H54 (cell line): ENCODE results near the gene HOXA4.
A peak's percentile ranks its signal among the peaks of the same experiment; 100 is the strongest.

ENCODE experiments used
- DNase-seq: peaks from one replicate; pipeline ENCODE4 v3.0.0; 2011; ENCODE audit warnings: low spot score, mixed read lengths; ENCODE audit not compliant: insufficient read length
- FAIRE-seq: peaks from 3 replicates; lab custom pipeline; 2011; peaks lifted over from hg19 to GRCh38; lab: Jason Lieb, UNC
- POLR2A ChIP-seq: IDR thresholded peaks from 2 replicates; pipeline ENCODE4 v1.6.1; 2011; ENCODE audit warnings: low read depth, mild to moderate bottlenecking, low read length

HOXA4 gene

GRCh38 chr7:27097686-27098577 is 32.6 kb downstream of the HOXA4 start:
- FAIRE-seq = no peak
- no peak for DNase-seq
- TF ChIP-seq POLR2A = no peak

GRCh38 chr7:27096768-27097514 is 33.6 kb downstream of the HOXA4 start:
- peak; percentile 32; the same call in 1 of the 2 replicates for TF ChIP-seq POLR2A
- no peak for DNase-seq
- FAIRE-seq = no peak

DNA sequence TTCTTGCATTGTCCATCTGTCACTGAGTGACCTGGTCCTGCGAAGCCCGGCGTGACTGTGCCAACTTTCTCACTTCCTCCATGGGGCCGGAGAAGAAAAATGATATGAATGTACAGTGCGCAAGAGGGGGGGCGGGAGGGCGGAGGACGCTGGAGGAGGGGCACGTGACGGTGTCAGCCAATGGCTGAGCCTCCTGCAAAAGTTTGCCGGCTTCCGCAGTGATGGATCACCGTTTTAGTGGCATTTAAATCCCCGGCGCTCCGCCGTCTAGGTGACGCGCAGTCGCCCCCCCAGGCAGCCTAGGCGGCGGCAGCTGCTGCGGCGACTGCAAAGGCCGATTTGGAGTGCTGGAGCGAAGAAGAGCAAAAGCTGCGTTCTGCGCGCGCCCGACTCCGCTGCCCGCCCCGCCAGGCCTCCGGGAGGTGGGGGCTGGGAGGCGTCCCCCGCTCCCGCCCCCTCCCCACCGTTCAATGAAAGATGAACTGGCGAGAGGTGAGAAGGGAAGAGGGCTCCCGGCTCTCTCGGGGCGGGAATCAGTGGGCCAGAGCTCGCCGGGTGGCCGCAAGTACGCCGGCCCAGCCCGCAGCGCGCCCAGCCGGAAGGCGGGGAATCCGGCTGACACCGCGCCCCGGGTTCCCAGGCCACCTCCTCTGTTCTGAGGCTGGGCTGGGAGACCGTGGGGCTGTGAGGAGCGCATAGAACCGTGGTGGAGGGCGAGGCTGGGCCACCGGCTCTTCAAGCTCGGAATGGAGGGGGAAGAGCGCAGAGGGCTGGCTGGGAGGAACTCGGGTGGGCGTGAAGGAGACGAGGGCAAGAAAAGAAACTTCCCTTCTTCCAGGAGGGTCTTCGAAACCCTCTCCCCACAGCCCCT is 34.4 kb downstream of the HOXA4 start, which contains the start of gene HOXA1:
Gene HOXA1 (minus strand): TSS at position 104 of the 871 bp plus-strand sequence. CDS start 88 bp downstream, at position 16.
- peak; percentile 53 for FAIRE-seq
- peak; percentile 100 for DNase-seq
- TF ChIP-seq POLR2A = peak; percentile 95

- TF ChIP-seq POLR2A = no peak
- DNase-seq = no peak
- FAIRE-seq = no peak
Measured at GRCh38 chr7:27095050-27095896, 35.3 kb downstream of the HOXA4 start.

DNA sequence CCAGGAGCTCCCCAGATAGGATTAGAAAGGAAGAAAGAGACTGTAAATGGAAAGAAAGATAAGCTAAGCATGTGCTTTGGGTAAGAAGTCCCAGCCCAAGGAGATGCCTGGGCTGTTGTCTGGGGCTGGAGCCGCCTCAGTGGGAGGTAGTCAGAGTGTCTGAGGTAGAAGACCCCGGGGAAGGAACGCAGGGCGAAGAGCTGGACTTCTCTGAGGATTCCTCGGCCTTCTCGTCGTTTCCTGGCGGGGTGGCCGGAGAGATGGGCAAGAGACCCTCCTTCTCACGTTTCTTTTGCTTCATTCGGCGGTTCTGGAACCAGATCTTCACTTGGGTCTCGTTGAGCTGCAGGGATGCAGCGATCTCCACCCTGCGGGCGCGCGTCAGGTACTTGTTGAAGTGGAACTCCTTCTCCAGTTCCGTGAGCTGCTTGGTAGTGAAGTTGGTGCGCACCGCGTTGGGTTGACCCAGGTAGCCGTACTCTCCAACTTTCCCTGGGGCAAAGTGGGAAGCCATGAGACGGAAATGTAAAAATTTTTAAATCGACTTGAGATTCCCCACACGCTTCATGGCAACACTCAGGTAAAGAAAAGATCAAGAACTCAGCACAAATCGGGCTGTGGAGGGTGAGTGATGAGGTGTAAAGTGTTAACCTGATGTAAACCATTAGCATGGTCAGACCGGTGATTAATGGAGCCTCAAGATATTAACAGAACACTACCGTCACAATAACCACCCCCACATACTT is 36.1 kb downstream of the HOXA4 start:
- TF ChIP-seq POLR2A = no peak
- DNase-seq (no peak), FAIRE-seq (no peak)

- no peak for DNase-seq
- no peak for TF ChIP-seq POLR2A
- no peak for FAIRE-seq
Measured at GRCh38 chr7:27093184-27093895, 37.2 kb downstream of the HOXA4 start.

DNA sequence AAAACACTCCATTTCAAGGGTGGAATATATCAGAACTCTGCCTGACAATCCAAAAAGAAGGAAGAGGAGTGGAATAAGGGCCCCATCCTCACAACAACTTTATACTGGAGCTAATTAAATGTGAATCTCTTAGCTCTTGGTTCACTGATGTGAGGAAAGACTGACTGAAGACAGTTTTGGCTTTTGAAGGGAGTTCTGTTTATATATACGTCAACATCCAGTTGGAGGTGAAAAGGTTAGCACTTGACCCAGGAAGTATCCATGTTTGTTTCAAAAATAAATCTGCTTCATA is 37.8 kb downstream of the HOXA4 start:
- no peak for TF ChIP-seq POLR2A
- FAIRE-seq (no peak), DNase-seq (no peak)

DNA sequence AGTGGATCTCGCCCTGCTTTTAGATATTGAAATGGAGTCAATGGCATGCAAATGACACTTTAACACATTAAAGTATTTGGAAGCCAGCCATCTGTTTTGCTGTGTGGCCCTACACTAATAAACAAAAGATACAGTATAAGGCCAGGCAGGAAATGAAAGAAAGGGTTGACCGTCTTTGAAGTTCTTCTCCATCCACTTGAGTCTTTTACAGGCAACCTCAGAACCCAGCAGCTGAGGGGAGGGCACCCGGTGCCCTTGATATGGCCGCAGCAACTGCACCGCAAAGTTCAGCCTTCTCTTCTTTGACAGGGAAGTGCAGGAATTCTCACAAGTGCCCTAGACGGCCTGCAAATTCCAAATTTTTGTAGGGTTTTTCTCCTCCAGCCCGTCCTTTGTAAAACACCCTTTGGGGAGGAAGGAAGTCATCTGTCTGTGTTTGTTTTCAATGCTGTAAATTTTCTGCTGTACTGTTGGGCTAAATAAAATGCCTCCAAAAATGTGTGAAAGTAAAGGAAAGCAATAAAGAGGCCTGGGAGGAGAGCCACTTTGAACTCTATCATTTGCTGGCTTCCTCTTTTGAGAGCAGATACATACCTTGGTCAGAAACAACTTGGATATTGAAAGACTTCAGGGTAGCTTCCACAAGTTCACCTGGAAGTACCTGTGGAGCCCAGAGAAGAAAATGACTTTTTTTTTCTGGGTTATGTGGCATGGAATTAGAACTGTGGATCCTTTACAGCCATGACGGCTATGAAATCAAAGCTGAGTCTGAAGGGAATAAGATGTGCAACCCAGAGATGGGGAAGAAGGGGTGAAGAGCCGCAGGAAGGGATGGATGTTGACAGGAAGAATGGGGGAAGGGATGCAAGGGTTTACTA is 38.4 kb downstream of the HOXA4 start:
- TF ChIP-seq POLR2A = no peak
- DNase-seq (no peak), FAIRE-seq (no peak)

DNA sequence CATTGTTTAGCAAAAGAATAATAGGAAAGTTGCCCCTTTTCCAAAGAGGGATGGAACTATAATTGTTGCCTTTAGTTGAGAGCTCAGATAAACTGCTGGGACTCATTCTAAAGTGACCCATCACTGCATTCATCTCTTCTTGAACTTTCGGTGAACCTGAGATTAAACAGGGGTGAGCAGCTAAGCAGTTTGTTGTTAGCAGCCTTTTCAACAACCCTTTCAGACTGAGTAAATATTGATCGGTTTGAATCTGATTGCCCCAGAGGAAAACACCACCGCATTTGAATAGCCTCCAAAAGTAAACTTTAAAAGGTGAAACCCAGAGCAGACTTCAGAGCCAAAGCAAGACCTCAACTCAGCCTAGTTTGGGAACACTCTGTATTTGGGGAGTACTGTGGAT is 39.5 kb downstream of the HOXA4 start:
- no peak for TF ChIP-seq POLR2A
- FAIRE-seq (no peak), DNase-seq (no peak)

DNA sequence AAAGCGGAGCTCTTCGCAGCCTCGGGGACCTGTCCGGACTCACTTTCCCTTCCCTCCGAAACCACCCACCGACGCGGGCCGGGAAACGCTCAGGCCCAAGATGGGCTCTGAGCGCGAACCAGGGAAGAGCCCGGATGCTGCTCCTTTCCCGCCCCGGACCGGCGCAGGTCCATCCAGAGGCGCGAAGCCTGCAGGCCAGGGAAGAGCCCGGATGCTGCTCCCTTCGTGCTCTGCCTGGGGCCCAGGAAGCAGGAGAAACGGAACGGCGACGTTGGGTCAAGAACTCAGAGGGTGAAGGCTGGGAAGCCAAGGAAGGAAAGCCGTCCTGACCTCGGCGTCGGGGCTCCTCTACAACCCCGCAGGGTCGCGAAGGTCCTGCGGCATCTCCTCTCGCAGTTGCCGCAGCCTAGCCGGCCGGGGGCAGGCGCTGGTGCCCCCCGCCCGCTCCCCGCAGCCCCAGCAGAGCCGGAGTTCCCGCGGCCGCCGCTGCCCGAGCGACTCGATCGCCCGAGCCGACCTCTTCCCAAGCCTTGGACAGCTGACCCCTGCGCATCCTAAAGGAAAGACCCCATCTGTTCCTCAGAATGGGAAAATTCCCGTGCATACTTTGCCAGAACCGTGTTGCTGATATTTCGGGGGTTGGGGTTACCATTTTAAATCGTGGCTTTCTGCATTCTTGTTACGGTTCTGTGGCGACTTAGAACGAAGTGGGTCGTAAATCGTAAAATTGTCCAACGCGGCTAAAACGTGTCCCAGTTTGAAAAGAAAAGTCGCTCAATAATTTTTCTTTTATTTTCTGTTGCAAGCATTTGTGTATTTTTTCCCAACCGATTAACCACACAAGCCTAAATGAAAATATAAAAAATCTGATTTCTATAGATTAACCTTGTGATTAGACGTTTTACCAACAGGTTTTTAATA is 42.3 kb downstream of the HOXA4 start:
- TF ChIP-seq POLR2A = no peak
- DNase-seq (no peak), FAIRE-seq (no peak)
